SH-SY5Y (cell line): ENCODE measurements around the gene SIK3.

ENCODE experiments used
- GATA2 ChIP-seq: IDR thresholded peaks from 2 replicates; pipeline ENCODE4 v1.6.1; 2011; ENCODE audit warnings: mild to moderate bottlenecking, low read depth, low read length
- GATA3 ChIP-seq: IDR thresholded peaks from 2 replicates; pipeline ENCODE4 v1.6.1; 2011; ENCODE audit warnings: low read depth, mild to moderate bottlenecking, low read length, moderate library complexity

- TF ChIP-seq GATA2 (no peak), GATA3 (no peak)
Measured at GRCh38 chr11:117009905-117010605, 88.2 kb downstream of the SIK3 start.
